Measurements from ENCODE around the gene PIK3R1.

The PIK3R1 gene

GRCh38 chr5:68339921-68340321, 124.4 kb downstream of the PIK3R1 start:
- Histone ChIP-seq H3K9me3 (ENCODE audit: control insufficient read depth, low read length) (no peaks in the 10 kb centered on the region), H3K36me3 (ENCODE audit: control insufficient read depth, insufficient read depth, low read length) (no peaks in the 10 kb centered on the region), H3K4me3 (ENCODE audit: extremely low read depth, insufficient read depth, low read length, poor library complexity, severe bottlenecking) (no peak overlapping the region), H3K4me1 (ENCODE audit: control insufficient read depth, insufficient read depth, low read length, poor library complexity, severe bottlenecking) (peaks cover 16% of the 10 kb centered on the region), H3K27ac (ENCODE audit: low read depth, low read length, severe bottlenecking) (no peak overlapping the region)
- WGBS, 2 experiments (ENCODE audit: insufficient coverage in 2 of 2) = 88 to 89% methylated on average over 1 of the region's 1 CpG

- Histone ChIP-seq H3K9me3 (ENCODE audit: control insufficient read depth, low read length) (no peaks in the 10 kb centered on the region), H3K4me1 (ENCODE audit: control insufficient read depth, insufficient read depth, low read length, poor library complexity, severe bottlenecking) (peaks cover 20% of the 10 kb centered on the region), H3K4me3 (ENCODE audit: extremely low read depth, insufficient read depth, low read length, poor library complexity, severe bottlenecking) (no peak overlapping the region), H3K27ac (ENCODE audit: low read depth, low read length, severe bottlenecking) (no peak overlapping the region), H3K36me3 (ENCODE audit: control insufficient read depth, insufficient read depth, low read length) (no peaks in the 10 kb centered on the region)
- 100% methylated on average over 1 of the region's 3 CpGs; no CpG with 5 or more reads in 1 of the 2 experiments for WGBS, 2 experiments (ENCODE audit: insufficient coverage in 2 of 2)
Measured at GRCh38 chr5:68341006-68341405, 125.5 kb downstream of the PIK3R1 start.

GRCh38 chr5:68342693-68343092, 127.1 kb downstream of the PIK3R1 start:
- Histone ChIP-seq H3K4me1 (ENCODE audit: control insufficient read depth, insufficient read depth, low read length, poor library complexity, severe bottlenecking) (peaks cover 20% of the 10 kb centered on the region), H3K9me3 (ENCODE audit: control insufficient read depth, low read length) (no peaks in the 10 kb centered on the region), H3K36me3 (ENCODE audit: control insufficient read depth, insufficient read depth, low read length) (no peaks in the 10 kb centered on the region), H3K27ac (ENCODE audit: low read depth, low read length, severe bottlenecking) (no peak overlapping the region), H3K4me3 (ENCODE audit: extremely low read depth, insufficient read depth, low read length, poor library complexity, severe bottlenecking) (no peak overlapping the region)
- 86% methylated on average over 1 of the region's 1 CpG; no CpG with 5 or more reads in 1 of the 2 experiments for WGBS, 2 experiments (ENCODE audit: insufficient coverage in 2 of 2)

DNA sequence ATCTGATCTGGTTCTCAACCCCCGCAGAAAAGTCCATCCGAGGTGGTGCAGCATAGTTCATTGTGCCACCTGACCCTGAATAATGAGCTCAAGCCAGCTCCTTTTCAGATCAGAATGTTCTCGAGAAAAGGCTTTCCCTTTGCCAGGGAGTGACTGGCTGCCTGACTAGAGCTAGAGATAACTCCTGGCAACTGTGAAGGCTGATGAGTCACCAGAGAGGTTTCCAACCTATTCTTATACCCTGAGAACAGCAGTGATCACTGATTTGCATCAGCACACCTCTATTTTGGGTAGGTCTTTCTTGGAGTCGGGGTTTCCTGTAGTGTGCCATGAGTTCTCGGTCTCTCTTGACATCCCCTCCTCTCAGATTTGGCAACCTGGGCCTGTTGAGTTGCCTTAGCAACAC, 127.9 kb downstream of the PIK3R1 start:
- no peaks in the 10 kb centered on the region for H3K9me3 ChIP-seq (ENCODE audit: control insufficient read depth, low read length)
- no peaks in the 10 kb centered on the region for H3K36me3 ChIP-seq (ENCODE audit: control insufficient read depth, insufficient read depth, low read length)
- no peak overlapping the region for H3K27ac ChIP-seq (ENCODE audit: low read depth, low read length, severe bottlenecking)
- no peak overlapping the region for H3K4me3 ChIP-seq (ENCODE audit: extremely low read depth, insufficient read depth, low read length, poor library complexity, severe bottlenecking)
- 93 to 100% methylated on average over 5 of the region's 5 CpGs for WGBS, 2 experiments (ENCODE audit: insufficient coverage in 2 of 2)
- peaks cover 20% of the 10 kb centered on the region for H3K4me1 ChIP-seq (ENCODE audit: control insufficient read depth, insufficient read depth, low read length, poor library complexity, severe bottlenecking)

- Histone ChIP-seq H3K4me3 (ENCODE audit: extremely low read depth, insufficient read depth, low read length, poor library complexity, severe bottlenecking) (no peak overlapping the region), H3K4me1 (ENCODE audit: control insufficient read depth, insufficient read depth, low read length, poor library complexity, severe bottlenecking) (peaks cover 20% of the 10 kb centered on the region), H3K27ac (ENCODE audit: low read depth, low read length, severe bottlenecking) (peak overlapping the region; percentile 31), H3K36me3 (ENCODE audit: control insufficient read depth, insufficient read depth, low read length) (no peaks in the 10 kb centered on the region), H3K9me3 (ENCODE audit: control insufficient read depth, low read length) (no peaks in the 10 kb centered on the region)
- 78 to 89% methylated on average over 1 to 3 of the region's 4 CpGs for WGBS, 2 experiments (ENCODE audit: insufficient coverage in 2 of 2)
Measured at GRCh38 chr5:68344447-68345111, 129.0 kb downstream of the PIK3R1 start.

GRCh38 chr5:68345171-68345570, 129.6 kb downstream of the PIK3R1 start:
- Histone ChIP-seq H3K4me3 (ENCODE audit: extremely low read depth, insufficient read depth, low read length, poor library complexity, severe bottlenecking) (no peak overlapping the region), H3K4me1 (ENCODE audit: control insufficient read depth, insufficient read depth, low read length, poor library complexity, severe bottlenecking) (peaks cover 20% of the 10 kb centered on the region), H3K36me3 (ENCODE audit: control insufficient read depth, insufficient read depth, low read length) (no peaks in the 10 kb centered on the region), H3K27ac (ENCODE audit: low read depth, low read length, severe bottlenecking) (peak overlapping the region; percentile 31), H3K9me3 (ENCODE audit: control insufficient read depth, low read length) (no peaks in the 10 kb centered on the region)
- WGBS, 2 experiments (ENCODE audit: insufficient coverage in 2 of 2) = 100% methylated on average over 1 of the region's 3 CpGs; no CpG with 5 or more reads in 1 of the 2 experiments

- Histone ChIP-seq H3K4me1 (ENCODE audit: control insufficient read depth, insufficient read depth, low read length, poor library complexity, severe bottlenecking) (peaks cover 20% of the 10 kb centered on the region), H3K27ac (ENCODE audit: low read depth, low read length, severe bottlenecking) (no peak overlapping the region), H3K9me3 (ENCODE audit: control insufficient read depth, low read length) (no peaks in the 10 kb centered on the region), H3K4me3 (ENCODE audit: extremely low read depth, insufficient read depth, low read length, poor library complexity, severe bottlenecking) (no peak overlapping the region), H3K36me3 (ENCODE audit: control insufficient read depth, insufficient read depth, low read length) (no peaks in the 10 kb centered on the region)
- WGBS, 2 experiments (ENCODE audit: insufficient coverage in 2 of 2) = no CpG with 5 or more reads among the region's 1 CpG
Measured at GRCh38 chr5:68345582-68345981, 130.0 kb downstream of the PIK3R1 start.

DNA sequence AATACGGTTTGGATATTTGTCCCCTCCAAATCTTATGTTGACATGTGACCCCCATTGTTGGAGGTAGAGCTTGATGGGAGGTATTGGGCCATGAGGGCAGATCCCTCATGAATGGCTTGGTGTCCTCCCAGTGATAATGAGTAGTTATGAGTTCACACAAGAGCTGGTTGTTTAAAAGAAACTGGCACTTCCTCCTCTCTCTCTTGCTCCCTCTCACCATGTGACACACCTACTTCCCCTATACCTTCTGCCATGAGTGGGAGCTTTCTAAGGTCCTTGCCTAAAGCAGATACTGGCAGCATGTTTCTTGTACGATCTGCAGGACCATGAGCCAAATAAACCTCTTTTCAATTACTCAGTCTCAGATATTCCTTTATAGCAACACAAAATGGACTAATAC, 132.0 kb downstream of the PIK3R1 start:
- no peak overlapping the region for H3K27ac ChIP-seq (ENCODE audit: low read depth, low read length, severe bottlenecking)
- no peaks in the 10 kb centered on the region for H3K36me3 ChIP-seq (ENCODE audit: control insufficient read depth, insufficient read depth, low read length)
- H3K4me1 ChIP-seq (ENCODE audit: control insufficient read depth, insufficient read depth, low read length, poor library complexity, severe bottlenecking) = peaks cover 20% of the 10 kb centered on the region
- WGBS, 2 experiments (ENCODE audit: insufficient coverage in 2 of 2) = 83 to 94% methylated on average over 1 to 2 of the region's 2 CpGs
- H3K4me3 ChIP-seq (ENCODE audit: extremely low read depth, insufficient read depth, low read length, poor library complexity, severe bottlenecking) = no peak overlapping the region
- no peaks in the 10 kb centered on the region for H3K9me3 ChIP-seq (ENCODE audit: control insufficient read depth, low read length)

GRCh38 chr5:68348447-68349222, 133.1 kb downstream of the PIK3R1 start:
- Histone ChIP-seq H3K9me3 (ENCODE audit: control insufficient read depth, low read length) (no peaks in the 10 kb centered on the region), H3K4me3 (ENCODE audit: extremely low read depth, insufficient read depth, low read length, poor library complexity, severe bottlenecking) (no peak overlapping the region), H3K36me3 (ENCODE audit: control insufficient read depth, insufficient read depth, low read length) (no peaks in the 10 kb centered on the region), H3K27ac (ENCODE audit: low read depth, low read length, severe bottlenecking) (no peak overlapping the region), H3K4me1 (ENCODE audit: control insufficient read depth, insufficient read depth, low read length, poor library complexity, severe bottlenecking) (peaks cover 16% of the 10 kb centered on the region)
- WGBS, 2 experiments (ENCODE audit: insufficient coverage in 2 of 2) = 94% methylated on average over 2 of the region's 2 CpGs

GRCh38 chr5:68350176-68350575, 134.6 kb downstream of the PIK3R1 start:
- H3K36me3 ChIP-seq (ENCODE audit: control insufficient read depth, insufficient read depth, low read length) = no peaks in the 10 kb centered on the region
- H3K27ac ChIP-seq (ENCODE audit: low read depth, low read length, severe bottlenecking) = no peak overlapping the region
- no peak overlapping the region for H3K4me3 ChIP-seq (ENCODE audit: extremely low read depth, insufficient read depth, low read length, poor library complexity, severe bottlenecking)
- WGBS, 2 experiments (ENCODE audit: insufficient coverage in 2 of 2) = 74 to 92% methylated on average over 2 to 4 of the region's 4 CpGs
- peaks cover under 1% of the 10 kb centered on the region for H3K4me1 ChIP-seq (ENCODE audit: control insufficient read depth, insufficient read depth, low read length, poor library complexity, severe bottlenecking)
- H3K9me3 ChIP-seq (ENCODE audit: control insufficient read depth, low read length) = no peaks in the 10 kb centered on the region

Data from mesodermal cell (in vitro differentiated cells).